ENCODE measurements around the gene STAT1. TPM values are rescaled to one million over a fixed set of nuclear protein-coding genes. Genes with fewer than 3 reads are reported as not detected.

Gene STAT1
- total RNA-seq, 1 experiment from 2014 or later: 73.4 TPM

DNA sequence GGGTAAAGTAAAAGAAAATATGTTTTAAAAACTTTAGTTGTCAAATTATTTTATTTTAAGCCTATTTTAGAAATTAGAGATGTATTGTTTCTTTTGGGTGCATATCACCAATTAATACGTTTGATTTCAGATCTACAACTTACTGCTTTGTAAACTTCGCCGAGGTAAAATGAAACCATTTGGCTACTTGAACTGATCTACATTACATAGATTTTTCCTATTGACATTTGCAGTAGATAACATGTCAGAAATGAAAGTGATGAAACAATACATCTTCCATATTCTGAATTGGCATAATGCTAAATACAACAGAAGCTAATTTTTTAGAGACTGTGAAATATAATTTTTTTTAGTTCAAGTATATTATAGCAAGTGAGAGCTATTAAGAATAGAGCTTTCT, 93.9 kb downstream of the STAT1 start:
- ChIA-PET POLR2A (no interaction called here), CTCF (no interaction called here)
- Histone ChIP-seq H3K9me3 (ENCODE audit: control insufficient read depth, insufficient read depth, low read depth, low read length) (no peaks in the 10 kb centered on the region), H3K4me3 (ENCODE audit: low read depth in 2 of 2, low read length in 2 of 2) (no peak overlapping the region), H3K27ac (ENCODE audit: low read length) (no peak overlapping the region), H3K36me3 (ENCODE audit: control insufficient read depth, insufficient read depth, low read length) (peaks cover 39% of the 10 kb centered on the region), H3K4me1 (ENCODE audit: control insufficient read depth, insufficient read depth, low read length) (no peaks in the 10 kb centered on the region; the same call in 1 of the 2 replicates), H3K27me3 (ENCODE audit: control insufficient read depth, insufficient read depth, low read length) (no peaks in the 10 kb centered on the region)
- intact Hi-C loops (cut with micrococcal nuclease; ENCODE audit: unreplicated experiment) (no loop called here), in situ Hi-C loops (cut with HindIII; ENCODE audit: low pct_unique_long_range_greater_than_20kb, low sequenced_read_pairs) (no loop called here)
- no TSS peak for BruUV-seq (replicated peaks)
- TF ChIP-seq, protein P1, sequence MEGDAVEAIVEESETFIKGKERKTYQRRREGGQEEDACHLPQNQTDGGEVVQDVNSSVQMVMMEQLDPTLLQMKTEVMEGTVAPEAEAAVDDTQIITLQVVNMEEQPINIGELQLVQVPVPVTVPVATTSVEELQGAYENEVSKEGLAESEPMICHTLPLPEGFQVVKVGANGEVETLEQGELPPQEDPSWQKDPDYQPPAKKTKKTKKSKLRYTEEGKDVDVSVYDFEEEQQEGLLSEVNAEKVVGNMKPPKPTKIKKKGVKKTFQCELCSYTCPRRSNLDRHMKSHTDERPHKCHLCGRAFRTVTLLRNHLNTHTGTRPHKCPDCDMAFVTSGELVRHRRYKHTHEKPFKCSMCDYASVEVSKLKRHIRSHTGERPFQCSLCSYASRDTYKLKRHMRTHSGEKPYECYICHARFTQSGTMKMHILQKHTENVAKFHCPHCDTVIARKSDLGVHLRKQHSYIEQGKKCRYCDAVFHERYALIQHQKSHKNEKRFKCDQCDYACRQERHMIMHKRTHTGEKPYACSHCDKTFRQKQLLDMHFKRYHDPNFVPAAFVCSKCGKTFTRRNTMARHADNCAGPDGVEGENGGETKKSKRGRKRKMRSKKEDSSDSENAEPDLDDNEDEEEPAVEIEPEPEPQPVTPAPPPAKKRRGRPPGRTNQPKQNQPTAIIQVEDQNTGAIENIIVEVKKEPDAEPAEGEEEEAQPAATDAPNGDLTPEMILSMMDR (IDR thresholded peaks at IDR 0.05): no peak
- TF ChIP-seq, protein P2, sequence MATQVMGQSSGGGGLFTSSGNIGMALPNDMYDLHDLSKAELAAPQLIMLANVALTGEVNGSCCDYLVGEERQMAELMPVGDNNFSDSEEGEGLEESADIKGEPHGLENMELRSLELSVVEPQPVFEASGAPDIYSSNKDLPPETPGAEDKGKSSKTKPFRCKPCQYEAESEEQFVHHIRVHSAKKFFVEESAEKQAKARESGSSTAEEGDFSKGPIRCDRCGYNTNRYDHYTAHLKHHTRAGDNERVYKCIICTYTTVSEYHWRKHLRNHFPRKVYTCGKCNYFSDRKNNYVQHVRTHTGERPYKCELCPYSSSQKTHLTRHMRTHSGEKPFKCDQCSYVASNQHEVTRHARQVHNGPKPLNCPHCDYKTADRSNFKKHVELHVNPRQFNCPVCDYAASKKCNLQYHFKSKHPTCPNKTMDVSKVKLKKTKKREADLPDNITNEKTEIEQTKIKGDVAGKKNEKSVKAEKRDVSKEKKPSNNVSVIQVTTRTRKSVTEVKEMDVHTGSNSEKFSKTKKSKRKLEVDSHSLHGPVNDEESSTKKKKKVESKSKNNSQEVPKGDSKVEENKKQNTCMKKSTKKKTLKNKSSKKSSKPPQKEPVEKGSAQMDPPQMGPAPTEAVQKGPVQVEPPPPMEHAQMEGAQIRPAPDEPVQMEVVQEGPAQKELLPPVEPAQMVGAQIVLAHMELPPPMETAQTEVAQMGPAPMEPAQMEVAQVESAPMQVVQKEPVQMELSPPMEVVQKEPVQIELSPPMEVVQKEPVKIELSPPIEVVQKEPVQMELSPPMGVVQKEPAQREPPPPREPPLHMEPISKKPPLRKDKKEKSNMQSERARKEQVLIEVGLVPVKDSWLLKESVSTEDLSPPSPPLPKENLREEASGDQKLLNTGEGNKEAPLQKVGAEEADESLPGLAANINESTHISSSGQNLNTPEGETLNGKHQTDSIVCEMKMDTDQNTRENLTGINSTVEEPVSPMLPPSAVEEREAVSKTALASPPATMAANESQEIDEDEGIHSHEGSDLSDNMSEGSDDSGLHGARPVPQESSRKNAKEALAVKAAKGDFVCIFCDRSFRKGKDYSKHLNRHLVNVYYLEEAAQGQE (IDR thresholded peaks at IDR 0.05; ENCODE audit: insufficient read depth in 1 of 2, low read depth in 2 of 2, low read length in 1 of 2): no peak
- TF ChIP-seq POLR2AphosphoS5 (IDR thresholded peaks at IDR 0.05; ENCODE audit: low read depth, low read length): no peak
- no peak for TF ChIP-seq TCF7L2 (IDR thresholded peaks at IDR 0.05; ENCODE audit: low read depth, low read length)
- TF ChIP-seq SIN3A (IDR thresholded peaks at IDR 0.05; ENCODE audit: borderline replicate concordance, insufficient read depth, low read depth, low read length): no peak
- ATAC-seq: no peak
- no peak for DNase-seq (ENCODE audit: low read depth, low spot score)

Other genes with a start within 250 kb of the STAT1 start
- gene GLS, start 133.3 kb downstream of the STAT1 start, total RNA-seq (2021; ENCODE audit: unreplicated experiment): 93.9 TPM
- gene STAT4, start 136.8 kb upstream of the STAT1 start, total RNA-seq (2021; ENCODE audit: unreplicated experiment): 0.05 TPM
- gene MYO1B, start 231.2 kb upstream of the STAT1 start, total RNA-seq (2021; ENCODE audit: unreplicated experiment): 51.5 TPM